Loucy (cell line): Measurements from ENCODE around the gene SHROOM3.

Source experiments
- H2AFZ ChIP-seq: fragments of 200-600 bp; sonication (generic); 2 replicates; pipeline ENCODE4 v1.6.0; 2016; ENCODE audit warnings: antibody characterized with exemption, mild to moderate bottlenecking, low read length, moderate library complexity
- H3F3A ChIP-seq: fragments of 200-600 bp; 2 replicates; pipeline ENCODE4 v1.6.0; 2016; ENCODE audit warnings: antibody characterized with exemption, low read depth, mild to moderate bottlenecking
- H3K27me3 ChIP-seq: fragments of 200-600 bp; sonication (generic); 2 replicates; pipeline ENCODE4 v1.6.1; 2014; ENCODE audit warnings: low read length, mild to moderate bottlenecking; ENCODE audit not compliant: insufficient read depth, poor library complexity, severe bottlenecking
- H3K36me3 ChIP-seq: fragments of 200-600 bp; sonication (generic); 2 replicates; pipeline ENCODE4 v1.6.1; 2016; ENCODE audit warnings: low read length; ENCODE audit not compliant: insufficient read depth
- H3K4me1 ChIP-seq: fragments of 200-600 bp; sonication (generic); 2 replicates; pipeline ENCODE4 v1.5.1; 2014; ENCODE audit warnings: low read length, mild to moderate bottlenecking; ENCODE audit not compliant: insufficient read depth, poor library complexity, severe bottlenecking
- H3K4me2 ChIP-seq: fragments of 200-600 bp; sonication (generic); 2 replicates; pipeline ENCODE4 v1.6.0; 2014; ENCODE audit warnings: antibody characterized with exemption, low read length, low read depth, mild to moderate bottlenecking; ENCODE audit not compliant: poor library complexity, severe bottlenecking
- H3K4me3 ChIP-seq: fragments of 200-600 bp; sonication (generic); 2 replicates; pipeline ENCODE4 v1.5.1; 2014; ENCODE audit warnings: low read length, mild to moderate bottlenecking, mixed read lengths; ENCODE audit not compliant: poor library complexity, severe bottlenecking
- H3K79me2 ChIP-seq: fragments of 200-600 bp; sonication (generic); 2 replicates; pipeline ENCODE4 v1.6.1; 2014; ENCODE audit warnings: low read length; ENCODE audit not compliant: insufficient read depth
- H3K9ac ChIP-seq: fragments of 200-600 bp; sonication (generic); 2 replicates; pipeline ENCODE4 v1.6.0; 2014; ENCODE audit warnings: mild to moderate bottlenecking, low read depth, low read length, moderate library complexity; ENCODE audit not compliant: poor library complexity, severe bottlenecking
- H3K9me2 ChIP-seq: fragments of 200-600 bp; sonication (generic); replicated peaks from 2 replicates; pipeline ENCODE4 v1.6.1; 2016; ENCODE audit warnings: low read depth, low read length, mixed read lengths
- H3K9me3 ChIP-seq: fragments of 200-600 bp; sonication (generic); 2 replicates; pipeline ENCODE4 v1.6.1; 2014; ENCODE audit warnings: mild to moderate bottlenecking, antibody characterized with exemption, low read length, low read depth; ENCODE audit not compliant: insufficient read depth
- H4K20me1 ChIP-seq: fragments of 200-600 bp; sonication (generic); 2 replicates; pipeline ENCODE4 v1.6.0; 2014; ENCODE audit warnings: antibody characterized with exemption, low read length, mild to moderate bottlenecking; ENCODE audit not compliant: insufficient read depth, poor library complexity, severe bottlenecking
- EZH2phosphoT487 ChIP-seq: fragments of 200-600 bp; IDR thresholded peaks from 2 replicates; pipeline ENCODE4 v1.6.1; 2018; ENCODE audit warnings: antibody characterized with exemption, mild to moderate bottlenecking, moderate library complexity, borderline replicate concordance
- TF ChIP-seq, protein P1 (sequence below): fragments of 200-600 bp; sonication (generic); conservative IDR thresholded peaks from 2 replicates; pipeline ENCODE4 v1.5.1; 2014; ENCODE audit warnings: mild to moderate bottlenecking, antibody characterized with exemption, low read length

Gene SHROOM3

DNA sequence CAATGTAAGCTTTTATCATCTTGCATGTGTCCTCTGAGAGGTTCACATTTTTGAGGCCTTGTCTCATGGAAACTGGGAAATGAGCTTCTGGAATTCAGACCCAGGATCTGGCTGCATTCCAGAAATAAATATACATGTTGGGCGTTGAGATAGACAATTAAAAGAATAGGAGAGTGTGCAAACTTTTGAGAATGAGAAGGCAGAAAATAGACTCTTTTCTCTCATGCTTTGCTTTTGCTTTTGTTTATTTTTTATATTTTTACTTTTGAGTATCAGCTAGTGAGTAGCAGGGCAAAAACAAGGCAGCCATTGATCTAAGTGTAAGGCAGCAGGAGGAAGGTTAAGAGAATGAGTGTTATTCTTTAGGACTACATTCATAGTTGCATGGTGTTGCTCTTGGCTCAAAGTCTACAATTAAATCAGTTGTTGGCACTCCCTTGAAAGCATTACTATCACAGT is 12.4 kb downstream of the SHROOM3 start:
- no peak overlapping the region for H2AFZ ChIP-seq
- no peak overlapping the region for H3K9ac ChIP-seq
- no peak overlapping the region for H3K4me2 ChIP-seq
- TF ChIP-seq, protein P1, sequence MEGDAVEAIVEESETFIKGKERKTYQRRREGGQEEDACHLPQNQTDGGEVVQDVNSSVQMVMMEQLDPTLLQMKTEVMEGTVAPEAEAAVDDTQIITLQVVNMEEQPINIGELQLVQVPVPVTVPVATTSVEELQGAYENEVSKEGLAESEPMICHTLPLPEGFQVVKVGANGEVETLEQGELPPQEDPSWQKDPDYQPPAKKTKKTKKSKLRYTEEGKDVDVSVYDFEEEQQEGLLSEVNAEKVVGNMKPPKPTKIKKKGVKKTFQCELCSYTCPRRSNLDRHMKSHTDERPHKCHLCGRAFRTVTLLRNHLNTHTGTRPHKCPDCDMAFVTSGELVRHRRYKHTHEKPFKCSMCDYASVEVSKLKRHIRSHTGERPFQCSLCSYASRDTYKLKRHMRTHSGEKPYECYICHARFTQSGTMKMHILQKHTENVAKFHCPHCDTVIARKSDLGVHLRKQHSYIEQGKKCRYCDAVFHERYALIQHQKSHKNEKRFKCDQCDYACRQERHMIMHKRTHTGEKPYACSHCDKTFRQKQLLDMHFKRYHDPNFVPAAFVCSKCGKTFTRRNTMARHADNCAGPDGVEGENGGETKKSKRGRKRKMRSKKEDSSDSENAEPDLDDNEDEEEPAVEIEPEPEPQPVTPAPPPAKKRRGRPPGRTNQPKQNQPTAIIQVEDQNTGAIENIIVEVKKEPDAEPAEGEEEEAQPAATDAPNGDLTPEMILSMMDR = no peak
- TF ChIP-seq EZH2phosphoT487 = no peak
- H3K9me2 ChIP-seq = no peaks in the 10 kb centered on the region
- H3K4me3 ChIP-seq = no peak overlapping the region
- H3K4me1 ChIP-seq = no peaks in the 10 kb centered on the region
- no peaks in the 10 kb centered on the region for H3K27me3 ChIP-seq
- no peaks in the 10 kb centered on the region for H3K36me3 ChIP-seq
- no peaks in the 10 kb centered on the region for H4K20me1 ChIP-seq
- H3K9me3 ChIP-seq = no peaks in the 10 kb centered on the region
- no peaks in the 10 kb centered on the region for H3F3A ChIP-seq
- no peaks in the 10 kb centered on the region for H3K79me2 ChIP-seq

DNA sequence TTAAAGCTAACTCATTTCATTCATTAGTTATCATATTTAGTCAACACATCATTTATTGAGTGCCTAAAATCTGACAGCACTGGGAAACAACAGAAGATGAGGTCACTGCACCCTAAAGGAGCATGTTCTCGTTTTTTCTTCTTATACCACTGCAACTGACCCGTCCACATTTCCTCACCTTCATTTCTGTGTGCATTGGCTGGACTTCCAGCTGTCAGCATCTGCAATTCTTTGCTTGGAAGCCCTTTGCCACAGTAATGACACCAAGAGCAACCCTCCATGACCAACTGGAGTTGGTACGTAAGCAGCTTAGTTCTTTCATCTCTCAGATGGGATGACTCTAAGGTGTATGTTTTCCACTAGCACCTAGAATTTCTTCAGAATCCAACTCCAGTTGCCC is 13.2 kb downstream of the SHROOM3 start:
- no peaks in the 10 kb centered on the region for H3K79me2 ChIP-seq
- no peak overlapping the region for H3K4me2 ChIP-seq
- H2AFZ ChIP-seq = peak overlapping the region; percentile 12; the same call in 1 of the 2 replicates
- no peaks in the 10 kb centered on the region for H3K9me3 ChIP-seq
- no peak overlapping the region for H3K4me3 ChIP-seq
- no peaks in the 10 kb centered on the region for H3K27me3 ChIP-seq
- no peaks in the 10 kb centered on the region for H3K36me3 ChIP-seq
- H4K20me1 ChIP-seq = no peaks in the 10 kb centered on the region
- no peaks in the 10 kb centered on the region for H3K9me2 ChIP-seq
- H3K9ac ChIP-seq = no peak overlapping the region
- H3F3A ChIP-seq = no peaks in the 10 kb centered on the region
- H3K4me1 ChIP-seq = no peaks in the 10 kb centered on the region
- TF ChIP-seq, protein P1 = no peak
- no peak for TF ChIP-seq EZH2phosphoT487

DNA sequence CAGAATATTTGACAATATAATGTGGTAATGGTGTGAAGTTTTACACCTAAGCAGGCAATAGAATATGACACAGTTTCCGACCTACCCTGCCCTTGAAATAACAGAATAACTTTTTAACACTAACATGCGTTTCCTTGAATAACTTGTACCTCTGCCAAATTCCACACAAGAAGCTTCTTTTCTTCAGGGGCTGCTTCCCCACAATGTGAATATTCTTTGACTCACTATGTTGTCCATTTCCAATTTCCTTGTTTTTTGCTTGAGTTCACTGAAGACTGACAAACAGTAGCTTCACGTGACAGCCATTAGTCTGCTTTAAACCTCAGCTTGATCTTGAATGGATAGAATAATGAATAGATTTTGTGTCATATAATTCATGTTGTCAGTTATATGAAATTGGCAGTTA is 14.3 kb downstream of the SHROOM3 start:
- H3K36me3 ChIP-seq = no peaks in the 10 kb centered on the region
- H3K9me3 ChIP-seq = no peaks in the 10 kb centered on the region
- no peaks in the 10 kb centered on the region for H3K4me1 ChIP-seq
- H3K79me2 ChIP-seq = no peaks in the 10 kb centered on the region
- no peaks in the 10 kb centered on the region for H3F3A ChIP-seq
- H3K4me3 ChIP-seq = no peak overlapping the region
- no peak overlapping the region for H3K4me2 ChIP-seq
- H2AFZ ChIP-seq = no peak overlapping the region; the same call in 1 of the 2 replicates
- H4K20me1 ChIP-seq = no peaks in the 10 kb centered on the region
- H3K9ac ChIP-seq = no peak overlapping the region
- no peak for TF ChIP-seq EZH2phosphoT487
- TF ChIP-seq, protein P1 = no peak
- no peaks in the 10 kb centered on the region for H3K9me2 ChIP-seq
- no peaks in the 10 kb centered on the region for H3K27me3 ChIP-seq
